ENCODE results near the gene CPSF3. TPM values are rescaled to one million over a fixed set of nuclear protein-coding genes. Genes with fewer than 3 reads are reported as not detected.

Gene CPSF3
- total RNA-seq, 4 donors from 2014 or later, result 17.9 to 24.4 (median 20.7) TPM

GRCh38 chr2:9380702-9381628, 42.5 kb upstream of the CPSF3 start:
- ATAC-seq (ENCODE audit: low FRiP score) (peak; percentile 47), DNase-seq (ENCODE audit: low spot score) (no peak)
- TF ChIP-seq CTCF (IDR thresholded peaks at IDR 0.05), result no peak

- ATAC-seq (ENCODE audit: low FRiP score) (no peak), DNase-seq (ENCODE audit: low spot score) (no peak)
- no peak for TF ChIP-seq CTCF (IDR thresholded peaks at IDR 0.05)
These were observed 40.7 kb upstream of the CPSF3 start for GRCh38 chr2:9382604-9383235.

GRCh38 chr2:9384521-9384920, 38.9 kb upstream of the CPSF3 start:
- no peak for ATAC-seq (ENCODE audit: low FRiP score)

GRCh38 chr2:9385841-9386240, 37.6 kb upstream of the CPSF3 start:
- ATAC-seq (ENCODE audit: low FRiP score) (no peak), DNase-seq (ENCODE audit: low spot score) (no peak)
- TF ChIP-seq CTCF (IDR thresholded peaks at IDR 0.05), result no peak

More at GRCh38 chr2:9384521-9384920, 38.9 kb upstream of the CPSF3 start:
- no peak for TF ChIP-seq CTCF (IDR thresholded peaks at IDR 0.05)
- no peak for DNase-seq (ENCODE audit: low spot score)

GRCh38 chr2:9388199-9388681, 35.2 kb upstream of the CPSF3 start:
- ATAC-seq (ENCODE audit: low FRiP score), result no peak
- TF ChIP-seq CTCF (IDR thresholded peaks at IDR 0.05), result no peak
- DNase-seq (ENCODE audit: low spot score), result no peak

- no peak for TF ChIP-seq CTCF (IDR thresholded peaks at IDR 0.05)
- ATAC-seq (ENCODE audit: low FRiP score), result no peak
- DNase-seq (ENCODE audit: low spot score), result no peak
These were observed 34.2 kb upstream of the CPSF3 start for GRCh38 chr2:9388950-9389911.

All from omental fat pad (tissue), 4 donors.